MM.1S (cell line): ENCODE measurements around the gene CASZ1.

Experiments used
- DNase-seq: peaks from one replicate; pipeline ENCODE4 v3.0.0-alpha.2; 2015
- H2AFZ ChIP-seq: fragments of 300-600 bp; sonication (generic); 2 replicates; pipeline ENCODE4 v1.6.0; 2016; ENCODE audit warnings: antibody characterized with exemption, low read length
- H3F3A ChIP-seq: fragments of 300-600 bp; sonication (generic); 2 replicates; pipeline ENCODE4 v1.6.1; 2016; ENCODE audit warnings: mild to moderate bottlenecking, antibody characterized with exemption, low read length, moderate library complexity, mixed read lengths; ENCODE audit not compliant: insufficient read depth
- H3K27ac ChIP-seq: fragments of 300-600 bp; sonication (generic); 2 replicates; pipeline ENCODE4 v1.5.1; 2016; ENCODE audit warnings: mild to moderate bottlenecking, low read length
- H3K27me3 ChIP-seq: fragments of 300-600 bp; sonication (generic); replicated peaks from 2 replicates; pipeline ENCODE4 v1.6.0; 2016; ENCODE audit warnings: low read length; ENCODE audit not compliant: insufficient read depth
- H3K36me3 ChIP-seq: fragments of 300-600 bp; sonication (generic); replicated peaks from 2 replicates; pipeline ENCODE4 v1.6.1; 2016; ENCODE audit warnings: mild to moderate bottlenecking, low read length, mixed read lengths; ENCODE audit not compliant: insufficient read depth
- H3K4me1 ChIP-seq: fragments of 300-600 bp; sonication (generic); 2 replicates; pipeline ENCODE4 v1.6.1; 2016; ENCODE audit warnings: low read length, mixed read lengths
- H3K4me2 ChIP-seq: fragments of 300-600 bp; sonication (generic); 2 replicates; pipeline ENCODE4 v1.6.0; 2016; ENCODE audit warnings: low read depth, low read length
- H3K4me3 ChIP-seq: fragments of 300-600 bp; sonication (generic); 2 replicates; pipeline ENCODE4 v1.5.1; 2016; ENCODE audit warnings: low read length, mixed read lengths
- H3K79me2 ChIP-seq: fragments of 300-600 bp; sonication (generic); 2 replicates; pipeline ENCODE4 v1.6.1; 2016; ENCODE audit warnings: mixed run types, low read length, mixed read lengths
- H3K9ac ChIP-seq: fragments of 300-600 bp; sonication (generic); 2 replicates; pipeline ENCODE4 v1.6.1; 2016; ENCODE audit warnings: low read length, mixed read lengths
- H3K9me2 ChIP-seq: fragments of 300-600 bp; sonication (generic); replicated peaks from 2 replicates; pipeline ENCODE4 v1.6.1; 2016; ENCODE audit warnings: mild to moderate bottlenecking, low read length, mixed read lengths; ENCODE audit not compliant: insufficient read depth
- H3K9me3 ChIP-seq: fragments of 300-600 bp; sonication (generic); replicated peaks from 2 replicates; pipeline ENCODE4 v1.6.1; 2016; ENCODE audit warnings: mild to moderate bottlenecking, low read length, mixed read lengths; ENCODE audit not compliant: insufficient read depth
- H4K20me1 ChIP-seq: fragments of 300-600 bp; sonication (generic); 2 replicates; pipeline ENCODE4 v1.6.1; 2016; ENCODE audit warnings: mild to moderate bottlenecking, low read length, moderate library complexity, mixed read lengths; ENCODE audit not compliant: insufficient read depth
- CTCF ChIP-seq: fragments of 300-600 bp; sonication (generic); IDR thresholded peaks from 2 replicates; pipeline ENCODE4 v1.5.1; 2016; ENCODE audit warnings: antibody characterized with exemption, low read length, mixed read lengths
- EZH2 ChIP-seq: fragments of 300-600 bp; sonication (generic); optimal IDR thresholded peaks from 2 replicates; pipeline ENCODE3; 2017; ENCODE audit warnings: low read depth, mild to moderate bottlenecking, antibody characterized with exemption, low read length, mixed read lengths
- EZH2phosphoT487 ChIP-seq: fragments of 300-600 bp; sonication (generic); IDR thresholded peaks from 2 replicates; pipeline ENCODE4 v1.6.1; 2018; ENCODE audit warnings: antibody characterized with exemption, low read length

The CASZ1 gene

GRCh38 chr1:10821388-10821787 is 24.9 kb upstream of the CASZ1 start:
- Histone ChIP-seq H3K9me2 (no peaks in the 10 kb centered on the region), H3K79me2 (no peaks in the 10 kb centered on the region), H3K9me3 (no peaks in the 10 kb centered on the region), H3K9ac (no peak overlapping the region), H4K20me1 (no peaks in the 10 kb centered on the region), H3K27me3 (peaks cover 93% of the 10 kb centered on the region), H3F3A (no peaks in the 10 kb centered on the region), H3K4me2 (no peak overlapping the region), H3K4me1 (no peaks in the 10 kb centered on the region), H3K27ac (no peak overlapping the region), H3K36me3 (no peaks in the 10 kb centered on the region), H3K4me3 (no peak overlapping the region), H2AFZ (no peak overlapping the region)
- TF ChIP-seq EZH2phosphoT487 (peak; percentile 43; the same call in 1 of the 2 replicates), EZH2 (no peak)
- DNase-seq = no peak

- Histone ChIP-seq H3K36me3 (no peaks in the 10 kb centered on the region), H3K27ac (no peak overlapping the region), H3K9me3 (no peaks in the 10 kb centered on the region), H2AFZ (no peak overlapping the region), H3K4me3 (no peak overlapping the region), H3K4me2 (no peak overlapping the region), H3K4me1 (no peaks in the 10 kb centered on the region), H3K79me2 (no peaks in the 10 kb centered on the region), H3K9me2 (no peaks in the 10 kb centered on the region), H3K9ac (no peak overlapping the region), H3F3A (no peaks in the 10 kb centered on the region), H4K20me1 (no peaks in the 10 kb centered on the region), H3K27me3 (peaks cover 93% of the 10 kb centered on the region)
- TF ChIP-seq CTCF = no peak
- TF ChIP-seq EZH2 = no peak
- no peak for TF ChIP-seq EZH2phosphoT487
- DNase-seq = no peak
Observed at GRCh38 chr1:10820422-10820821, 24.0 kb upstream of the CASZ1 start.

- H3F3A ChIP-seq = no peaks in the 10 kb centered on the region
- TF ChIP-seq EZH2phosphoT487 (no peak), CTCF (no peak), EZH2 (no peak)
- no peaks in the 10 kb centered on the region for H3K36me3 ChIP-seq
- no peaks in the 10 kb centered on the region for H3K4me1 ChIP-seq
- no peaks in the 10 kb centered on the region for H3K79me2 ChIP-seq
- H2AFZ ChIP-seq = no peak overlapping the region
- no peaks in the 10 kb centered on the region for H3K9me2 ChIP-seq
- no peak overlapping the region for H3K4me2 ChIP-seq
- no peak overlapping the region for H3K27ac ChIP-seq
- peaks cover 95% of the 10 kb centered on the region for H3K27me3 ChIP-seq
- H3K9me3 ChIP-seq = no peaks in the 10 kb centered on the region
- H3K9ac ChIP-seq = no peak overlapping the region
- H3K4me3 ChIP-seq = no peak overlapping the region
- no peak for DNase-seq
- no peaks in the 10 kb centered on the region for H4K20me1 ChIP-seq
Observed at GRCh38 chr1:10819198-10819901, 22.9 kb upstream of the CASZ1 start.
